HT-29 (cell line): ENCODE data around the gene RHBDF1. TPM values are rescaled to one million over a fixed set of nuclear protein-coding genes. Genes with fewer than 3 reads are reported as not detected.

Source experiments
- DNase-seq: peaks from one replicate; pipeline ENCODE4 v3.0.0-alpha.2; 2015; ENCODE audit warnings: low spot score
- total RNA-seq: library from RNA; depleted of rRNA; stranded (reverse); fragments of >200 nt; shearing (Covaris generic); gene quantifications from 2 replicates; pipeline ENCODE4 v1.2.3, GENCODE V29; 2014

Gene RHBDF1
- total RNA-seq, 1 experiment from 2014 or later: 291 TPM

GRCh38 chr16:74747-75334, 2.4 kb upstream of the RHBDF1 start:
- DNase-seq: peak; percentile 56

DNA sequence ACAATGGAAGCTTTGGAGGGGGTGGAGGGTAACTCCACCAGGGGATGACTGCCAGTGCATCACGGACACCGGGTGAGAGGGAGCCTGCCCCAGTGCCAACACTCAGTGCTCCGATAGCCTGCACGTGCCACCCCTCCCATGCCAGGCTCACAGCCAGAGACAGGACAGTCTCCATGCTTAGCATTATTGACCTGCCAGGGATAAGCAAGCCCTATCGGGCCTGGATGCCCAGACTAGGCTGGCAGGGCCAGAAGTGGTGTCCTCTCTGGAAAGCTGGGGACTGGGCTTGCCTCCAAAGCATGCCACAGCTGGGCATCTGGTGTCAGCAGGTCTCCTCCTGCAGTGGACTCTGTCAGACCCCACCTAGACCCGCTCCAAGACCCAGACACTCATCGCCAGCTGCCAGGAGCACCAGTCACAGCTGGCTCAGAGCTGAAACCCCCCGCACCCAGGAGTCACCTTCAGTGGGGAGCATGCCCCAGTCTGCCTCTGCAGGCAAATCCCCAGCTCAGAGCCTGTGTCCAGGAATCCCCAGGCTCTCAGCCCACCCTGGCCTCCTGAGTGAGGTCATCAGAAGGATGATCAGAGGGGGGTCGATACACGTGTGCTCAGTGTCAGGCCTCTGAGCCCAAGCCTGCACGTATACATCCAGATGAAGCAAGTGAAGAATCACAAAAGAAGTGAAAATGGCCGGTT, 1.8 kb upstream of the RHBDF1 start:
- DNase-seq: no peak

GRCh38 chr16:71540-72401, 660 bp downstream of the RHBDF1 start:
- DNase-seq: peak; percentile 96

GRCh38 chr16:71210-71539, 1.3 kb downstream of the RHBDF1 start:
- no peak for DNase-seq

GRCh38 chr16:69181-69580, 3.2 kb downstream of the RHBDF1 start:
- no peak for DNase-seq

- DNase-seq: no peak
Observed at GRCh38 chr16:67884-68789, 4.3 kb downstream of the RHBDF1 start.

- DNase-seq: no peak
Observed at GRCh38 chr16:67183-67791, 5.1 kb downstream of the RHBDF1 start.

- DNase-seq: no peak
Observed at GRCh38 chr16:66309-67182, 5.9 kb downstream of the RHBDF1 start.

- peak; percentile 84 for DNase-seq
Observed at GRCh38 chr16:65745-66144, 6.7 kb downstream of the RHBDF1 start.

DNA sequence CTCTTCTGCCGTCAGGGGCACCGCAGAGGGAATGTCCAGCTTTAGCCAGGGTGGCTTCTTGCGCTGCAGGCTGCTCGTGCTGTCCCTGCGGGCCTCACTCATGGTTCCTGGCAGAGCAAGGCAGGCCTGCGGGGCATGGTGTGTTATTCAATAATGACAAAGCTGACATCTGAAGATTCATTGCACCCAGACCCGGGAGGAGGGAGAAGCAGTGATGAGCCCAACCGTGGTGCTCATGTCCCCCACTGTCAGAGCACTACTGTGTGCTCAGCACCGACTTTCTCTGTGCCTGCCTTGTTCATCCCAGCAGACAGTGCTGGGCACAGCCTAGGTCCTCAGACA, 7.5 kb downstream of the RHBDF1 start:
- no peak for DNase-seq

GRCh38 chr16:63998-64913, 8.2 kb downstream of the RHBDF1 start:
- DNase-seq: no peak

- DNase-seq: no peak
Observed at GRCh38 chr16:63466-63865, 9.0 kb downstream of the RHBDF1 start.

GRCh38 chr16:62968-63391, 9.5 kb downstream of the RHBDF1 start:
- DNase-seq: no peak

GRCh38 chr16:62283-62967, 10.0 kb downstream of the RHBDF1 start:
- no peak for DNase-seq

DNA sequence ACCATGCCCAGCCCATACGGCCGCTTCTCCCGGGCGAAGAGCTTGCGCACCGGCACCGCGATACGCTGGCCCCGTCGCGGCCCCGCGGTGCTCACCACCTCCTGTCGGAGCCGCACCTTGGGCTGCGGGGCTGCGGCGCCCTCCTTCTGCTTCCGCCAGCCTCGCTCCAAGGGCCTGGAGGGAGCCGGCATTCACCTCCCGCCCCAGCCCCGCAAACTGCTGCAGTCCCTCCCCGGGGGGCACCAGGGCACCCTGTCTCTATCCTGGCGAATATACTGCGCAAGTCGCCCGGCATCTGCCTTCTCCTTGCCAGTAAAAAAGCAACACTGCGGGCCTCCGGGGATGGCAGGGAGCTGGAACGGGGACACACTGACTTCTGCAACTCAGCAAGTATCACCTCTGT, 10.6 kb downstream of the RHBDF1 start:
- DNase-seq: no peak

DNA sequence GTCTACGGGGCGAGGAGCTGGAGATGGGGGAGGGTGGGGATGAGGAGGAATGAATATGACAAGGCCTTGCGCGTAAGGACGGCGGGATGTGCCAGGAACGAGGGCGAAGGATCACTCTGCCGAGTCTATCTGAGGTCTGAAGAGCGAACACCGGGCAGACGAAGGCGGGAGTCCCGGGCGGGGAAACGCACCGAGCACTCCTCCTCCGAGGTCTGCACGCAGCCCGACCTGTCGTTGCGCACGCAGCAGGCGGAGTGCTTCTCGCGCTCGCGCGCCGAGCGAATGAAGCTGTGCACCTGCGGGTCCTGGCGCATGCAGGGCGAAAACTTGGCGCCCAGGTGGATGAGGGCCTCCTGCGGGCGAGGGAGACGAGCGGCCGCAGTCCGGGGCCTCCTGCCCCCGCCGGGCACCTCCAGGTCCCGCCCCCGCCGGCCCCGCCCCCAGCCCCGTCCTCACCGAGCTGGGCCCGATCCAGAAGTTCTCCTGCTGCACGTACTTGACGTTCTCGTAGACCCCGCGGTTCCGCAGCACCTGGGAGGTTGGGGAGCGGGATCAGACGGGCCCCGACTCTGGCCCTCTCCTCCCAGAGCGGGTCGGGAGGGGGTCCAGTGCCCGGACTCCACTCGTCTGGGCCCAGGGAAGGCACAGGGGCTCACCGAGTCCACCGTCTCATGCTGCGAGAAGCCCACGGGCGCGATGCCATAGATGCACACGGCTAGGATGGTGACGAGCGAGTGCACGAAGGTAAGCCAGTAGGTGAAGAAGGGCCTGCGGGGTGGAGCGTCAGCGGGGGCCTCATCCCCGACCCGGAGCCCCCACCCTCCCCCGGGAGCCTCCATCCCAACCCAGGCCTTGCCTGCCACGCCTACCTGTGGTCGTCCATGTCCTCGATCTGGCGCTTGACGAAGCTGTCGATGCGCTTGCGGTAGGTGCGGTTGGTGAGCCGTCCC, 11.2 kb downstream of the RHBDF1 start:
- no peak for DNase-seq

DNA sequence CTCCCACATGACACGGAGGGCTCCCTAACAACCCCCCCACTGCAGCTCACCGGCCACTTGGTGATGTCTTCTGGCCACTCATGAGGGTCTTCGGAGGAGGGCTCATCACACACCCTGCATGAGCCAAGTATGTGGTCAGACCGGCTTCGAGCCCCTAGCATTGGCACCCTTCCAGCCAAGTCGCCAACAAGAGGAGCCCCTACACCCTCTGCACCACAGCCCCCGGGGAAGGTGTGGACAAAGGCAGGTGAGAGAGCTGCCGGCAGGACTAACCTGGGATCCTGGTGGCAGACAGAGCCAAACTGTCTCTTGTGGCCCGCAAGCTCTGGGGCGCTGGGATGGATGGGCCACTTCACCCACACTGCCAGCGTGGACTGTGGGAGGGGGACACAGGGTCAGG, 12.3 kb downstream of the RHBDF1 start:
- DNase-seq: no peak
